Measurements from ENCODE around the gene MOB3B.
"Not testable (repeated sequence)": the region's sequence is repeated elsewhere in the genome, so short reads cannot be mapped to it uniquely, and the experiment has no call there.

The MOB3B gene

DNA sequence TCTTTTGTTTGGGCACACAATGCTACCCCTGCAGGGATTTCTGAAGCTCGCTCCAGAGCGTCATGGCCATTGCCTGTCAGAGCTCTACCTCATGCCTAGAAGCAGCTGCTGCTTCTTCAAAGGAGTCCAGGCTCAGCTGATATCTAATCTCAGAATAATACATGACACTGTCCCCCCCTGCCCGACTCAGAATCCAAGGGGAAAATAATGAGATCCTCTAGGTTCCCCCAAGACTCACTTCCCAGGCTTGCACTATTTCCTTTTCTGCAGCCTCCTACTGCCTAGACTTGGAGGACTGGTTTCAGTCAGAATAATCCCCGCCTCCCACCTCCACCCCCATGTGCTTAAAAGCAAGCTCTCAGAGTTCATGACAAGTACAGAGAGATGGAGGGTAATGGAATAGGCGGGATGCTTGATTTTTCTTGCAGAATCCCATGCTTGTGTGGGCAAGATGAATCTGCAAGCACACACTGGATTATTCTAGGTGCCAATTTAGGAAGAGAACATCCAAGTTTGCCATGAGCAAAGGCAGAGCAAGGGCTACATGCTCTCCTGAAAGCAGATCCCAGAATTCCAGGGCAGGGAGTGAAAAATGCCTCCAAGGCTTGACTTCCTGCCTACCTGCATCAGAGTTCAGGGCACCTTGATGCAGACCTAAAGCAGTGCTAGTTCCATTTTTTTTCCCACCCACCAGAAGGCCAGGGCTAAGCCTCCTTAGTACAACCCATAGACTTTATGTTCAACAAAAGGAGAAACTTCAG lies 102.9 kb downstream of the MOB3B start:
- TF ChIP-seq CTCF (IDR thresholded peaks at IDR 0.05; ENCODE audit: borderline replicate concordance, insufficient read depth, low read depth, low read length) = no peak

GRCh38 chr9:27425827-27426510 lies 103.6 kb downstream of the MOB3B start:
- no peak overlapping the region for H3K4me3 ChIP-seq (ENCODE audit: low read depth, low read length)
- no peak for TF ChIP-seq CTCF (IDR thresholded peaks at IDR 0.05; ENCODE audit: borderline replicate concordance, insufficient read depth, low read depth, low read length)

More for the DNA sequence above, 102.9 kb downstream of the MOB3B start:
- H3K4me3 ChIP-seq (ENCODE audit: low read depth, low read length) = no peak overlapping the region

GRCh38 chr9:27423915-27424710 lies 105.5 kb downstream of the MOB3B start:
- no peak for TF ChIP-seq CTCF (IDR thresholded peaks at IDR 0.05; ENCODE audit: borderline replicate concordance, insufficient read depth, low read depth, low read length)
- H3K4me3 ChIP-seq (ENCODE audit: low read depth, low read length) = no peak overlapping the region

GRCh38 chr9:27422279-27422834 lies 107.3 kb downstream of the MOB3B start:
- TF ChIP-seq CTCF (IDR thresholded peaks at IDR 0.05; ENCODE audit: borderline replicate concordance, insufficient read depth, low read depth, low read length) = no peak
- no peak overlapping the region for H3K4me3 ChIP-seq (ENCODE audit: low read depth, low read length)

DNA sequence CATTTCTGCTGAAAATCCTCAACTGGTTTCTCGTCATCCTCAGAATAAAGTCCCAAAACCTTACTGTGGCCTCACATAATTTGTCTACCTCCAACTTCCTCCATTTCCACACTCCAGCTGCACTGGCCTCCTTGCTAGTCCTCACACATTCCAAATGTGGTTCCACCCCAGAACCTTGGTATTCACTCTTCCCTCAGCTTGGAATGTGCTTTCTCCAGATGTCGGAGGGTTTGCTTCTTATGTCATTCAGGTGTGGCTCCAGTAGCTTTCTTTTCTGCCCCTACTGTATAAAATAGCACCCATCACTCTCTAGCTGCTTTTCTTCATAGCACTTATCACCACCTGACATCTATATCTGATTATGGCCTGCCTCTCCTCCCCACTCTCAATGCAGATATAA lies 108.0 kb downstream of the MOB3B start:
- TF ChIP-seq CTCF (IDR thresholded peaks at IDR 0.05; ENCODE audit: borderline replicate concordance, insufficient read depth, low read depth, low read length) = no peak
- H3K4me3 ChIP-seq (ENCODE audit: low read depth, low read length) = no peak overlapping the region

DNA sequence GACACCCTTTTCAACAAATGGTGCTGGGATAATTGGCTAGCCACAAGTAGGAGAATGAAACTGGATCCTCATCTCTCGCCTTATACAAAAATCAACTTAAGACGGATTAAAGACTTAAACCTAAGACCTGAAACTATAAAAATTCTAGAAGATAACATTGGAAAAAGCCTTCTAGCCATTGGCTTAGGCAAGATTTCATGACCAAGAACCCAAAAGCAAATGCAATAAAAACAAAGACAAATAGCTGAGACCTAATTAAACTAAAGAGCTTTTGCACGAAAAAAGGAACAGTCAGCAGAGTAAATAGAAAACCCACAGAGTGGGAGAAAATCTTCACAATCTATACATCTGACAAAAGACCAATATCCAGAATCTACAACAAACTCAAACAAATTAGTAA lies 110.1 kb downstream of the MOB3B start:
- H3K4me3 ChIP-seq (ENCODE audit: low read depth, low read length) = not testable (repeated sequence)

DNA sequence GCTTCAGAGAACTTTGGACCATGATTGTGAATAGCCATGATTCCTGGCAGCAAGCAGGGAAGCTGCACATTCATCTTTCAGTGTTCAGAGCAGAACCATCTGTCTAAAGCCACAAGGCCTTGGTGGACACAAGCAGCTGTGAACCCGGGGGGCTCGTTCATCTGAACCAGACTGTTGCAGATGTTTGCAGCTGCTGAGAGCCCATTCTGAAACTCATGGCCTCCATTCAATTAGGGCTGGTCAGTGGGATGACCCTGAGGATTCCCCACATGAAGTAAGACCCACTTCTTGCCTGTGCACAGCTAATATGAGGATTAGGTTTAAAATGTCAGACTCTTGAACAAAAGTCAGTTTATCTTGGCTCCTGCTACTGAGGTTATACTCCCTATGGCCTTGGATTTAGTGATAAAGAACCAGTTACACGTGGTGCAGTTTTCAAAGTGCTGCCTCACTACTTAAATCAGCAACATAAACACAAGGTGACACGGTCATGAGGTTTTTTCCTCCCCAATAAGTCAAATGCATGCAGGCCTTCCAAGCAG lies 115.3 kb downstream of the MOB3B start:
- no peak overlapping the region for H3K4me3 ChIP-seq (ENCODE audit: low read depth, low read length)
- TF ChIP-seq CTCF (IDR thresholded peaks at IDR 0.05; ENCODE audit: borderline replicate concordance, insufficient read depth, low read depth, low read length) = no peak

Measured in GM12875 (cell line).